GM23248 (cell line): ENCODE measurements around the gene LYPD1. TPM values are rescaled to one million over a fixed set of nuclear protein-coding genes. Genes with fewer than 3 reads are reported as not detected.

Experiments
- DNase-seq: peaks from one replicate; pipeline ENCODE4 v3.0.0-alpha.2; 2015
- H2AFZ ChIP-seq: fragments of 200-600 bp; sonication (generic); 2 replicates; pipeline ENCODE4 v1.6.1; 2016; ENCODE audit warnings: antibody characterized with exemption
- H3F3A ChIP-seq: fragments of 200-600 bp; sonication (generic); 2 replicates; pipeline ENCODE4 v1.6.1; 2016; ENCODE audit warnings: mild to moderate bottlenecking, antibody characterized with exemption, mixed run types; ENCODE audit not compliant: insufficient read depth
- H3K27ac ChIP-seq: fragments of 200-600 bp; sonication (generic); 2 replicates; pipeline ENCODE4 v1.5.1; 2016; ENCODE audit warnings: mild to moderate bottlenecking
- H3K27me3 ChIP-seq: fragments of 200-600 bp; sonication (generic); replicated peaks from 2 replicates; pipeline ENCODE4 v1.6.1; 2016; ENCODE audit warnings: mild to moderate bottlenecking; ENCODE audit not compliant: insufficient read depth
- H3K36me3 ChIP-seq: fragments of 200-600 bp; sonication (generic); 2 replicates; pipeline ENCODE4 v1.6.1; 2016; ENCODE audit warnings: low read depth, mild to moderate bottlenecking
- H3K4me1 ChIP-seq: fragments of 200-600 bp; sonication (generic); 2 replicates; pipeline ENCODE4 v1.6.1; 2016; ENCODE audit warnings: mild to moderate bottlenecking; ENCODE audit not compliant: insufficient read depth
- H3K4me2 ChIP-seq: fragments of 200-600 bp; sonication (generic); one replicate; pipeline ENCODE4 v1.6.1; 2016; ENCODE audit warnings: mild to moderate bottlenecking; ENCODE audit not compliant: unreplicated experiment
- H3K4me3 ChIP-seq: fragments of 200-600 bp; sonication (generic); 2 replicates; pipeline ENCODE4 v1.5.1; 2016; ENCODE audit warnings: mild to moderate bottlenecking
- H3K79me2 ChIP-seq: fragments of 200-600 bp; sonication (generic); 2 replicates; pipeline ENCODE4 v1.6.1; 2016; ENCODE audit warnings: mild to moderate bottlenecking; ENCODE audit not compliant: insufficient read depth
- H3K9ac ChIP-seq: fragments of 200-600 bp; sonication (generic); 2 replicates; pipeline ENCODE4 v1.6.1; 2016; ENCODE audit warnings: mild to moderate bottlenecking
- H3K9me2 ChIP-seq: fragments of 200-600 bp; sonication (generic); 2 replicates; pipeline ENCODE4 v1.6.1; 2016; ENCODE audit warnings: mixed run types, mild to moderate bottlenecking, moderate library complexity; ENCODE audit not compliant: insufficient read depth
- H3K9me3 ChIP-seq: fragments of 200-600 bp; sonication (generic); one replicate; pipeline ENCODE4 v1.6.1; 2017; ENCODE audit warnings: low read depth
- H4K20me1 ChIP-seq: fragments of 200-600 bp; sonication (generic); 2 replicates; pipeline ENCODE4 v1.6.0; 2016; ENCODE audit not compliant: insufficient read depth
- EZH2 ChIP-seq: fragments of 200-600 bp; sonication (generic); IDR thresholded peaks from 2 replicates; pipeline ENCODE4 v1.6.1; 2018; ENCODE audit warnings: antibody characterized with exemption, mild to moderate bottlenecking; ENCODE audit not compliant: insufficient read depth, poor library complexity, severe bottlenecking
- EZH2phosphoT487 ChIP-seq: fragments of 200-600 bp; sonication (generic); IDR thresholded peaks from 2 replicates; pipeline ENCODE4 v1.6.1; 2018; ENCODE audit warnings: antibody characterized with exemption, moderate library complexity, mild to moderate bottlenecking, low read depth; ENCODE audit not compliant: insufficient read depth
- WGBS, 2 experiments: methylation state at CpG; one replicate each; pipeline ENCODE4 v1.1.6; 2015 to 2017; ENCODE audit warnings: low lambda C conversion rate in 2 of 2, low coverage in 1 of 2; ENCODE audit errors: missing lambda C conversion rate in 2 of 2; 5-methylcytosine and 5-hydroxymethylcytosine counted together
- in situ Hi-C: fragments of 300-500 bp; cut with MboI; formaldehyde crosslinking; loops from 2 replicates; pipeline ENCODE4 v1.15.0; 2020
- polyA plus RNA-seq: library from polyadenylated mRNA; unstranded; fragments of >200 nt; fragmentation: Nextera tagmentation; extraction: Ambion mirVana; gene quantifications from 2 replicates; pipeline ENCODE4 v1.2.1, GENCODE V29; 2016
- total RNA-seq: library from RNA; depleted of rRNA; stranded (reverse); fragments of >200 nt; shearing (Covaris generic); gene quantifications from 2 replicates; pipeline ENCODE4 v1.2.3, GENCODE V29; 2014

The LYPD1 gene
- total and polyA plus RNA-seq, 2 experiments from 2014 or later: 0.11 to 0.51 TPM

GRCh38 chr2:132615329-132616085 lies 54.5 kb downstream of the LYPD1 start:
- peaks cover 3% of the 10 kb centered on the region; the same call in 1 of the 2 replicates for H3K4me1 ChIP-seq
- H3K4me3 ChIP-seq: no peak overlapping the region
- H3K9me3 ChIP-seq: no peaks in the 10 kb centered on the region
- H3K27me3 ChIP-seq: no peaks in the 10 kb centered on the region
- H3K27ac ChIP-seq: no peak overlapping the region
- no peaks in the 10 kb centered on the region for H3K36me3 ChIP-seq
- WGBS, 2 experiments: 67 to 69% methylated on average over 5 of the region's 5 CpGs
- in situ Hi-C loops: no loop called here
- no peak overlapping the region for H3K4me2 ChIP-seq
- H3K79me2 ChIP-seq: no peaks in the 10 kb centered on the region
- no peaks in the 10 kb centered on the region for H3F3A ChIP-seq
- H4K20me1 ChIP-seq: no peaks in the 10 kb centered on the region
- H3K9ac ChIP-seq: no peak overlapping the region
- no peak for TF ChIP-seq EZH2phosphoT487
- TF ChIP-seq EZH2: no peak
- no peak overlapping the region for H2AFZ ChIP-seq
- no peak for DNase-seq
- no peaks in the 10 kb centered on the region for H3K9me2 ChIP-seq

GRCh38 chr2:132611719-132612118 lies 58.3 kb downstream of the LYPD1 start:
- H3K79me2 ChIP-seq: no peaks in the 10 kb centered on the region
- no peaks in the 10 kb centered on the region for H4K20me1 ChIP-seq
- no peak overlapping the region for H3K4me3 ChIP-seq
- in situ Hi-C loops: no loop called here
- H3K9ac ChIP-seq: no peak overlapping the region
- DNase-seq: no peak
- no peak for TF ChIP-seq EZH2phosphoT487
- TF ChIP-seq EZH2: no peak
- H3K36me3 ChIP-seq: no peaks in the 10 kb centered on the region
- no peak overlapping the region for H3K4me2 ChIP-seq
- H3K27ac ChIP-seq: no peak overlapping the region
- H3K4me1 ChIP-seq: no peaks in the 10 kb centered on the region
- no peaks in the 10 kb centered on the region for H3K9me2 ChIP-seq
- no peaks in the 10 kb centered on the region for H3K9me3 ChIP-seq
- H2AFZ ChIP-seq: no peak overlapping the region
- no peaks in the 10 kb centered on the region for H3K27me3 ChIP-seq
- H3F3A ChIP-seq: no peaks in the 10 kb centered on the region
- WGBS, 2 experiments: 28 to 39% methylated on average over 2 of the region's 2 CpGs

- in situ Hi-C loops: no loop called here
- Histone ChIP-seq H3K9me3 (no peaks in the 10 kb centered on the region), H3K4me2 (no peak overlapping the region), H3F3A (no peaks in the 10 kb centered on the region), H3K36me3 (no peaks in the 10 kb centered on the region), H3K9ac (no peak overlapping the region), H3K27me3 (no peaks in the 10 kb centered on the region), H2AFZ (no peak overlapping the region), H3K79me2 (no peaks in the 10 kb centered on the region), H3K27ac (no peak overlapping the region), H4K20me1 (no peaks in the 10 kb centered on the region), H3K9me2 (no peaks in the 10 kb centered on the region), H3K4me1 (no peaks in the 10 kb centered on the region), H3K4me3 (no peak overlapping the region)
- DNase-seq: no peak
- WGBS, 2 experiments: 72 to 74% methylated on average over 8 of the region's 8 CpGs
- no peak for TF ChIP-seq EZH2
- no peak for TF ChIP-seq EZH2phosphoT487
Observed at GRCh38 chr2:132609101-132609890, 60.7 kb downstream of the LYPD1 start.

- no peaks in the 10 kb centered on the region for H4K20me1 ChIP-seq
- H2AFZ ChIP-seq: no peak overlapping the region
- no peaks in the 10 kb centered on the region for H3K27me3 ChIP-seq
- no peaks in the 10 kb centered on the region for H3K79me2 ChIP-seq
- no peaks in the 10 kb centered on the region for H3F3A ChIP-seq
- no peaks in the 10 kb centered on the region for H3K9me3 ChIP-seq
- no peak overlapping the region for H3K4me3 ChIP-seq
- no peaks in the 10 kb centered on the region for H3K36me3 ChIP-seq
- H3K9ac ChIP-seq: no peak overlapping the region
- DNase-seq: no peak
- no peaks in the 10 kb centered on the region for H3K9me2 ChIP-seq
- WGBS, 2 experiments: 48 to 62% methylated on average over 6 of the region's 6 CpGs
- in situ Hi-C loops: no loop called here
- TF ChIP-seq EZH2phosphoT487: no peak
- no peak for TF ChIP-seq EZH2
- no peaks in the 10 kb centered on the region for H3K4me1 ChIP-seq
- H3K4me2 ChIP-seq: no peak overlapping the region
- no peak overlapping the region for H3K27ac ChIP-seq
Observed at GRCh38 chr2:132608311-132608710, 61.7 kb downstream of the LYPD1 start.
